Measurements from ENCODE around the gene IL1RAP.

The IL1RAP gene

GRCh38 chr3:190646996-190647395 is 133.1 kb downstream of the IL1RAP start:
- no peaks in the 10 kb centered on the region for H3K9me3 ChIP-seq (ENCODE audit: severe bottlenecking)
- H3K27me3 ChIP-seq (ENCODE audit: insufficient read depth, low read depth, severe bottlenecking), result no peaks in the 10 kb centered on the region
- H3K27ac ChIP-seq, result no peak overlapping the region
- H3K4me3 ChIP-seq (ENCODE audit: low read depth, low read length), result no peak overlapping the region
- no peak for TF ChIP-seq CTCF (IDR thresholded peaks at IDR 0.05; ENCODE audit: low read depth, low read length)
- no peak for DNase-seq
- no peaks in the 10 kb centered on the region for H3K36me3 ChIP-seq

GRCh38 chr3:190655933-190656332 is 142.0 kb downstream of the IL1RAP start:
- DNase-seq, result no peak
- Histone ChIP-seq H3K4me3 (ENCODE audit: low read depth, low read length) (no peak overlapping the region), H3K9me3 (ENCODE audit: severe bottlenecking) (no peaks in the 10 kb centered on the region), H3K27me3 (ENCODE audit: insufficient read depth, low read depth, severe bottlenecking) (no peaks in the 10 kb centered on the region), H3K36me3 (no peaks in the 10 kb centered on the region), H3K27ac (no peak overlapping the region)
- no peak for TF ChIP-seq CTCF (IDR thresholded peaks at IDR 0.05; ENCODE audit: low read depth, low read length)

- no peak overlapping the region for H3K4me3 ChIP-seq (ENCODE audit: low read depth, low read length)
- no peaks in the 10 kb centered on the region for H3K9me3 ChIP-seq (ENCODE audit: severe bottlenecking)
- TF ChIP-seq CTCF (IDR thresholded peaks at IDR 0.05; ENCODE audit: low read depth, low read length), result no peak
- H3K36me3 ChIP-seq, result no peaks in the 10 kb centered on the region
- H3K27me3 ChIP-seq (ENCODE audit: insufficient read depth, low read depth, severe bottlenecking), result no peaks in the 10 kb centered on the region
- DNase-seq, result no peak
- no peak overlapping the region for H3K27ac ChIP-seq
These were observed 144.2 kb downstream of the IL1RAP start for GRCh38 chr3:190658106-190658505.

GRCh38 chr3:190666821-190667220 is 152.9 kb downstream of the IL1RAP start:
- Histone ChIP-seq H3K9me3 (ENCODE audit: severe bottlenecking) (no peaks in the 10 kb centered on the region), H3K36me3 (no peaks in the 10 kb centered on the region), H3K4me3 (ENCODE audit: low read depth, low read length) (no peak overlapping the region), H3K27ac (no peak overlapping the region), H3K27me3 (ENCODE audit: insufficient read depth, low read depth, severe bottlenecking) (no peaks in the 10 kb centered on the region)
- TF ChIP-seq CTCF (IDR thresholded peaks at IDR 0.05; ENCODE audit: low read depth, low read length), result no peak
- no peak for DNase-seq

GRCh38 chr3:190671658-190672057 is 157.8 kb downstream of the IL1RAP start:
- H3K27me3 ChIP-seq (ENCODE audit: insufficient read depth, low read depth, severe bottlenecking), result no peaks in the 10 kb centered on the region
- H3K9me3 ChIP-seq (ENCODE audit: severe bottlenecking), result no peaks in the 10 kb centered on the region
- H3K36me3 ChIP-seq, result no peaks in the 10 kb centered on the region
- no peak overlapping the region for H3K4me3 ChIP-seq (ENCODE audit: low read depth, low read length)
- TF ChIP-seq CTCF (IDR thresholded peaks at IDR 0.05; ENCODE audit: low read depth, low read length), result no peak
- no peak overlapping the region for H3K27ac ChIP-seq
- DNase-seq, result no peak

GRCh38 chr3:190673148-190673547 is 159.3 kb downstream of the IL1RAP start:
- H3K9me3 ChIP-seq (ENCODE audit: severe bottlenecking), result no peaks in the 10 kb centered on the region
- no peak overlapping the region for H3K4me3 ChIP-seq (ENCODE audit: low read depth, low read length)
- H3K27me3 ChIP-seq (ENCODE audit: insufficient read depth, low read depth, severe bottlenecking), result no peaks in the 10 kb centered on the region
- TF ChIP-seq CTCF (IDR thresholded peaks at IDR 0.05; ENCODE audit: low read depth, low read length), result no peak
- no peaks in the 10 kb centered on the region for H3K36me3 ChIP-seq
- no peak overlapping the region for H3K27ac ChIP-seq
- DNase-seq, result no peak
